ENCODE results near the gene PIGZ. TPM values are rescaled to one million over a fixed set of nuclear protein-coding genes. Genes with fewer than 3 reads are reported as not detected.

The PIGZ gene
- total RNA-seq, 1 experiment from 2014 or later: 0.69 TPM

GRCh38 chr3:196983186-196983585 is 14.6 kb upstream of the PIGZ start:
- Histone ChIP-seq H3K27ac (ENCODE audit: low read depth, low read length, poor library complexity, severe bottlenecking) (no peak overlapping the region), H3K9me3 (ENCODE audit: low read depth, low read length, poor library complexity, severe bottlenecking) (no peaks in the 10 kb centered on the region), H3K36me3 (ENCODE audit: insufficient read depth, low read length, poor library complexity, severe bottlenecking) (no peaks in the 10 kb centered on the region), H3K4me3 (ENCODE audit: low read depth, low read length, poor library complexity, severe bottlenecking) (no peak overlapping the region), H3K4me1 (ENCODE audit: insufficient read depth, low read length, poor library complexity, severe bottlenecking) (no peaks in the 10 kb centered on the region), H3K27me3 (replicated peaks; ENCODE audit: insufficient read depth, low read depth, low read length, poor library complexity) (no peaks in the 10 kb centered on the region)
- CTCF ChIA-PET: no interaction called here
- intact Hi-C loops (cut with micrococcal nuclease; ENCODE audit: unreplicated experiment): no loop called here
- BruUV-seq (replicated peaks): no TSS peak
- POLR2A ChIA-PET (ENCODE audit: low non-redundant PET): no interaction called here
- no peak for DNase-seq (ENCODE audit: low spot score)
- TF ChIP-seq CTCF (conservative IDR thresholded peaks at IDR 0.05; ENCODE audit: low read depth, low read length) (no peak), EZH2 (IDR thresholded peaks at IDR 0.05; ENCODE audit: borderline replicate concordance, low read depth, low read length, poor library complexity, severe bottlenecking) (no peak)

GRCh38 chr3:196981657-196982056 is 13.0 kb upstream of the PIGZ start:
- H3K36me3 ChIP-seq (ENCODE audit: insufficient read depth, low read length, poor library complexity, severe bottlenecking): no peaks in the 10 kb centered on the region
- H3K27ac ChIP-seq (ENCODE audit: low read depth, low read length, poor library complexity, severe bottlenecking): no peak overlapping the region
- no peak for DNase-seq (ENCODE audit: low spot score)
- ChIA-PET CTCF (no interaction called here), POLR2A (ENCODE audit: low non-redundant PET) (no interaction called here)
- TF ChIP-seq CTCF (conservative IDR thresholded peaks at IDR 0.05; ENCODE audit: low read depth, low read length): no peak
- TF ChIP-seq EZH2 (IDR thresholded peaks at IDR 0.05; ENCODE audit: borderline replicate concordance, low read depth, low read length, poor library complexity, severe bottlenecking): no peak
- intact Hi-C loops (cut with micrococcal nuclease; ENCODE audit: unreplicated experiment): no loop called here
- no peaks in the 10 kb centered on the region for H3K27me3 ChIP-seq (replicated peaks; ENCODE audit: insufficient read depth, low read depth, low read length, poor library complexity)
- H3K9me3 ChIP-seq (ENCODE audit: low read depth, low read length, poor library complexity, severe bottlenecking): no peaks in the 10 kb centered on the region
- no peak overlapping the region for H3K4me3 ChIP-seq (ENCODE audit: low read depth, low read length, poor library complexity, severe bottlenecking)
- BruUV-seq (replicated peaks): no TSS peak
- H3K4me1 ChIP-seq (ENCODE audit: insufficient read depth, low read length, poor library complexity, severe bottlenecking): no peaks in the 10 kb centered on the region

GRCh38 chr3:196979545-196979944 is 10.9 kb upstream of the PIGZ start:
- no peak for DNase-seq (ENCODE audit: low spot score)
- Histone ChIP-seq H3K4me1 (ENCODE audit: insufficient read depth, low read length, poor library complexity, severe bottlenecking) (no peaks in the 10 kb centered on the region), H3K27me3 (replicated peaks; ENCODE audit: insufficient read depth, low read depth, low read length, poor library complexity) (no peaks in the 10 kb centered on the region), H3K36me3 (ENCODE audit: insufficient read depth, low read length, poor library complexity, severe bottlenecking) (no peaks in the 10 kb centered on the region), H3K27ac (ENCODE audit: low read depth, low read length, poor library complexity, severe bottlenecking) (no peak overlapping the region), H3K9me3 (ENCODE audit: low read depth, low read length, poor library complexity, severe bottlenecking) (no peaks in the 10 kb centered on the region), H3K4me3 (ENCODE audit: low read depth, low read length, poor library complexity, severe bottlenecking) (no peak overlapping the region)
- BruUV-seq (replicated peaks): no TSS peak
- intact Hi-C loops (cut with micrococcal nuclease; ENCODE audit: unreplicated experiment): loop anchor here (2.0 to 10.0 kb wide), 2 partner anchors 207 to 525 kb away; no protein-coding TSS in a partner anchor
- ChIA-PET CTCF (no interaction called here), POLR2A (ENCODE audit: low non-redundant PET) (no interaction called here)
- TF ChIP-seq EZH2 (IDR thresholded peaks at IDR 0.05; ENCODE audit: borderline replicate concordance, low read depth, low read length, poor library complexity, severe bottlenecking): no peak
- TF ChIP-seq CTCF (conservative IDR thresholded peaks at IDR 0.05; ENCODE audit: low read depth, low read length): no peak
